SK-N-SH (cell line): Measurements from ENCODE around the gene DRD2.

Experiments used
- EZH2phosphoT487 ChIP-seq: fragments of 200-600 bp; sonication (generic); IDR thresholded peaks from 2 replicates; pipeline ENCODE4 v1.6.1; 2017; ENCODE audit warnings: low read depth, mixed run types, mild to moderate bottlenecking, antibody characterized with exemption, moderate library complexity, borderline replicate concordance
- POLR2AphosphoS5 ChIP-seq: IDR thresholded peaks from 2 replicates; pipeline ENCODE4 v1.6.1; 2012; ENCODE audit warnings: low read depth, low read length
- SMC3 ChIP-seq: IDR thresholded peaks from 2 replicates; pipeline ENCODE4 v1.6.1; 2012; ENCODE audit warnings: low read depth, low read length, improper control_type of control experiment
- TF ChIP-seq, protein P1 (sequence below): IDR thresholded peaks from 2 replicates; pipeline ENCODE4 v1.4.0; 2012; ENCODE audit warnings: low read depth
- TF ChIP-seq, protein P2 (sequence below): IDR thresholded peaks from 2 replicates; pipeline ENCODE4 v1.6.1; 2012; ENCODE audit warnings: mild to moderate bottlenecking, low read depth, low read length, moderate library complexity

DNA sequence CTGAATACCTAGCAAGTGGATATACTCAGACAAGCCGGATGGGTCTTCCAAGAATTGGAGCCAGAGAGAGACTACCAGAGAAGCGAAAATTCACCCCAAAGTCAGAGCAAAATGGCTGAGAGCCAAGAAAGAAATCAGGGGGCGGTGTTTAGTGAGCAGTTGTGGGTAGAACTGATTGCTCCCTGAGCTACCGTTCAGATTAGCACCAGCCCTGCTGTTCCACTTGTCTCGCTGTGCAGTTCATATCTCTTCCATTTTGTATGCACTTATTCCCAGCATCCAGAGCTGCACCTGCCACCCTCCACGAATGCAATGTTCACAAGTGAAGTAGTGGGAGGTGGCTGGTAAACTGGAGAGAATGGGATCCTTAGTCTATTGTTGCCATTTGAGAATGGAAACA is 25.5 kb downstream of the DRD2 start:
- TF ChIP-seq, protein P1, sequence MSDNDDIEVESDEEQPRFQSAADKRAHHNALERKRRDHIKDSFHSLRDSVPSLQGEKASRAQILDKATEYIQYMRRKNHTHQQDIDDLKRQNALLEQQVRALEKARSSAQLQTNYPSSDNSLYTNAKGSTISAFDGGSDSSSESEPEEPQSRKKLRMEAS, result no peak
- TF ChIP-seq EZH2phosphoT487 (no peak), SMC3 (no peak), POLR2AphosphoS5 (no peak)
- TF ChIP-seq, protein P2, sequence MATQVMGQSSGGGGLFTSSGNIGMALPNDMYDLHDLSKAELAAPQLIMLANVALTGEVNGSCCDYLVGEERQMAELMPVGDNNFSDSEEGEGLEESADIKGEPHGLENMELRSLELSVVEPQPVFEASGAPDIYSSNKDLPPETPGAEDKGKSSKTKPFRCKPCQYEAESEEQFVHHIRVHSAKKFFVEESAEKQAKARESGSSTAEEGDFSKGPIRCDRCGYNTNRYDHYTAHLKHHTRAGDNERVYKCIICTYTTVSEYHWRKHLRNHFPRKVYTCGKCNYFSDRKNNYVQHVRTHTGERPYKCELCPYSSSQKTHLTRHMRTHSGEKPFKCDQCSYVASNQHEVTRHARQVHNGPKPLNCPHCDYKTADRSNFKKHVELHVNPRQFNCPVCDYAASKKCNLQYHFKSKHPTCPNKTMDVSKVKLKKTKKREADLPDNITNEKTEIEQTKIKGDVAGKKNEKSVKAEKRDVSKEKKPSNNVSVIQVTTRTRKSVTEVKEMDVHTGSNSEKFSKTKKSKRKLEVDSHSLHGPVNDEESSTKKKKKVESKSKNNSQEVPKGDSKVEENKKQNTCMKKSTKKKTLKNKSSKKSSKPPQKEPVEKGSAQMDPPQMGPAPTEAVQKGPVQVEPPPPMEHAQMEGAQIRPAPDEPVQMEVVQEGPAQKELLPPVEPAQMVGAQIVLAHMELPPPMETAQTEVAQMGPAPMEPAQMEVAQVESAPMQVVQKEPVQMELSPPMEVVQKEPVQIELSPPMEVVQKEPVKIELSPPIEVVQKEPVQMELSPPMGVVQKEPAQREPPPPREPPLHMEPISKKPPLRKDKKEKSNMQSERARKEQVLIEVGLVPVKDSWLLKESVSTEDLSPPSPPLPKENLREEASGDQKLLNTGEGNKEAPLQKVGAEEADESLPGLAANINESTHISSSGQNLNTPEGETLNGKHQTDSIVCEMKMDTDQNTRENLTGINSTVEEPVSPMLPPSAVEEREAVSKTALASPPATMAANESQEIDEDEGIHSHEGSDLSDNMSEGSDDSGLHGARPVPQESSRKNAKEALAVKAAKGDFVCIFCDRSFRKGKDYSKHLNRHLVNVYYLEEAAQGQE, result no peak
